ENCODE measurements around the gene THOC5. TPM values are rescaled to one million over a fixed set of nuclear protein-coding genes. Genes with fewer than 3 reads are reported as not detected.
"Not testable (repeated sequence)": the region's sequence is repeated elsewhere in the genome, so short reads cannot be mapped to it uniquely, and the experiment has no call there.

THOC5 gene
- total and polyA plus RNA-seq, 12 donors = 13.2 to 42.4 (median 27.7) TPM

- WGBS, 4 donors = 41 to 51% (median 45%) methylated on average over 4 of the region's 4 CpGs
- TF ChIP-seq, protein P1, sequence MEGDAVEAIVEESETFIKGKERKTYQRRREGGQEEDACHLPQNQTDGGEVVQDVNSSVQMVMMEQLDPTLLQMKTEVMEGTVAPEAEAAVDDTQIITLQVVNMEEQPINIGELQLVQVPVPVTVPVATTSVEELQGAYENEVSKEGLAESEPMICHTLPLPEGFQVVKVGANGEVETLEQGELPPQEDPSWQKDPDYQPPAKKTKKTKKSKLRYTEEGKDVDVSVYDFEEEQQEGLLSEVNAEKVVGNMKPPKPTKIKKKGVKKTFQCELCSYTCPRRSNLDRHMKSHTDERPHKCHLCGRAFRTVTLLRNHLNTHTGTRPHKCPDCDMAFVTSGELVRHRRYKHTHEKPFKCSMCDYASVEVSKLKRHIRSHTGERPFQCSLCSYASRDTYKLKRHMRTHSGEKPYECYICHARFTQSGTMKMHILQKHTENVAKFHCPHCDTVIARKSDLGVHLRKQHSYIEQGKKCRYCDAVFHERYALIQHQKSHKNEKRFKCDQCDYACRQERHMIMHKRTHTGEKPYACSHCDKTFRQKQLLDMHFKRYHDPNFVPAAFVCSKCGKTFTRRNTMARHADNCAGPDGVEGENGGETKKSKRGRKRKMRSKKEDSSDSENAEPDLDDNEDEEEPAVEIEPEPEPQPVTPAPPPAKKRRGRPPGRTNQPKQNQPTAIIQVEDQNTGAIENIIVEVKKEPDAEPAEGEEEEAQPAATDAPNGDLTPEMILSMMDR (IDR thresholded peaks at IDR 0.05) = no peak
- TF ChIP-seq POLR2A (IDR thresholded peaks at IDR 0.05) = no peak
- Histone ChIP-seq H3K4me3 (no peak overlapping the region), H3K27ac (peak overlapping the region in 4 of 5 donors; percentile 73 to 86 (median 83)), H3K4me1 (replicated peaks in 1 of 2) (peaks cover 9 to 12% of the 10 kb centered on the region in 2 donors), H3K36me3 (replicated peaks in 1 of 2) (peaks cover 0 to 35% of the 10 kb centered on the region in 2 donors), H3K27me3 (no peaks in the 10 kb centered on the region), H3K9me3 (replicated peaks in 1 of 3) (no peaks in the 10 kb centered on the region)
- DNase-seq = peak; percentile 36 to 79 (median 56)
- intact Hi-C loops (cut with DNase I) = no loop called here
Measured at GRCh38 chr22:29555065-29555644, 1.6 kb upstream of the THOC5 start.

DNA sequence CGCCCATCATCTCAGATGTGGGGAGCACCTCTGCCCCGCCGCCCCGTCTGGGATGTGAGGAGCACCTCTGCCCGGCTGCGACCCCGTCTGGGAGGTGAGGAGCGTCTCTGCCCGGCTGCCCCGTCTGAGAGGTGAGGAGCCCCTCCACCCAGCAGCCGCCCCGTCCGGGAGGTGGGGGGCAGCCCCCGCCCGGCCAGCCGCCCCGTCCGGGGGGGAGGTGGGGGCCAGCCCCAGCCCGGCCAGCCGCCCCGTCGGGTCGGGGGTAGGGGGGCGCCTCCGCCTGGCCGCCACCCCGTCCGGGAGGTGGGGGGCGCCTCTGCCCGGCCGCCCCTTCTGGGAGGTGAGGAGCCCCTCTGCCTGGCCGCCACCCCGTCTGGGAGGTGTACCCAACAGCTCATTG lies 1.2 kb downstream of the THOC5 start:
- 91 to 97% (median 94%) methylated on average over 16 to 33 of the region's 33 CpGs; no CpG with 5 or more reads in 1 of the 4 donors for WGBS, 4 donors
- H3K27me3 ChIP-seq; H3K27ac ChIP-seq; DNase-seq; H3K9me3 ChIP-seq (replicated peaks in 1 of 3); intact Hi-C loops (cut with DNase I); H3K4me3 ChIP-seq: not testable (repeated sequence)
- H3K4me1 ChIP-seq (replicated peaks in 1 of 2) = peaks cover 9 to 12% of the 10 kb centered on the region in 2 donors
- peaks cover 0 to 36% of the 10 kb centered on the region in 2 donors for H3K36me3 ChIP-seq (replicated peaks in 1 of 2)

DNA sequence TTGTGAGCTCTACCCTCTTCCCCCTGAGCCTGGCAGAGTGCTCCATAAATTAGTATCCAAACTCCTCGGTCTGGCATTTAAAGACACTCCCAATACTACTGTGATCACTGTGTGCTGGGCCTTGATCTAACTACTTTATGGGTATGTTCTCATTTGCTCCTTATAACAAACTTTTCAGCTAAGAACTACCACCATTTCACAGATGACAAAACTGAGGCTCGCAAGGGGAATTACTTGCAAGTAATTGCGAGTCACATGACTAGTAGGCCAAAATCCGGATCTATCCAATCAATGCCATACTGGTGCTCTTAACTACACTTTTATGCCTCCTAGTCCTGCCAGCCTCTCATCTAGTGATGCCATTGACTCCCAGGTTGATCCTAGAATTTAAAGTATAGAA lies 3.6 kb downstream of the THOC5 start:
- no peak for TF ChIP-seq POLR2A (IDR thresholded peaks at IDR 0.05)
- TF ChIP-seq, protein P1 (IDR thresholded peaks at IDR 0.05) = no peak
- intact Hi-C loops (cut with DNase I) = no loop called here

DNA sequence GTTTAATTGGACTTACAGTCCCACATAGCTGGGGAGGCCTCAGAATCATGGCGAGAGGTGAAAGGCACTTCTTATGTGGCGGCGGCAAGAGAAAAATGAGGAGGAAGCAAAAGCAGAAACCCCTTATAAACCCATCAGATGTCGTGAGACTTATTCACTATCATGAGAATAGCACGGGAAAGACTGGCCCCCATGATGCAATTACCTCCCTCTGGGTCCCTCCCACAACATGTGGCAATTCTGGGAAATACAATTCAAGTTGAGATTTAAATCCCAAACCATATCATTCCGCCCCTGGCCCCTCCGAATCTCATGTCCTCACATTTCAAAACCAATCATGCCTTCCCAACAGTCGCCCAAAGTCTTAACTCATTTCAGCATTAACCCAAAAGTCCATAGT lies 8.5 kb downstream of the THOC5 start:
- WGBS, 4 donors = 89 to 91% (median 90%) methylated on average over 8 of the region's 8 CpGs
- H3K4me3 ChIP-seq; H3K27me3 ChIP-seq; H3K9me3 ChIP-seq (replicated peaks in 1 of 3); intact Hi-C loops (cut with DNase I); DNase-seq; H3K27ac ChIP-seq; H3K4me1 ChIP-seq (replicated peaks in 1 of 2): not testable (repeated sequence)
- peaks cover 0 to 55% of the 10 kb centered on the region in 2 donors for H3K36me3 ChIP-seq (replicated peaks in 1 of 2)

More for the DNA sequence above, 3.6 kb downstream of the THOC5 start:
- H3K36me3 ChIP-seq (replicated peaks in 1 of 2) = peaks cover 0 to 22% of the 10 kb centered on the region in 2 donors
- no peak overlapping the region for H3K27ac ChIP-seq
- no peak for DNase-seq
- no peak overlapping the region for H3K4me3 ChIP-seq
- H3K27me3 ChIP-seq = no peaks in the 10 kb centered on the region
- H3K9me3 ChIP-seq (replicated peaks in 1 of 3) = no peaks in the 10 kb centered on the region
- 91 to 95% (median 94%) methylated on average over 4 of the region's 4 CpGs for WGBS, 4 donors
- H3K4me1 ChIP-seq (replicated peaks in 1 of 2) = peaks cover 9 to 12% of the 10 kb centered on the region in 2 donors

- Histone ChIP-seq H3K27me3 (no peaks in the 10 kb centered on the region), H3K4me3 (no peak overlapping the region), H3K36me3 (replicated peaks in 1 of 2) (peaks cover 0 to 65% of the 10 kb centered on the region in 2 donors), H3K27ac (no peak overlapping the region), H3K9me3 (replicated peaks in 1 of 3) (no peaks in the 10 kb centered on the region), H3K4me1 (replicated peaks in 1 of 2) (no peaks in the 10 kb centered on the region)
- DNase-seq = peak in 1 of 7 donors; percentile 3
- intact Hi-C loops (cut with DNase I) = no loop called here
- TF ChIP-seq, protein P1 (IDR thresholded peaks at IDR 0.05) = no peak
- no peak for TF ChIP-seq POLR2A (IDR thresholded peaks at IDR 0.05)
- 61 to 81% (median 78%) methylated on average over 1 of the region's 1 CpG for WGBS, 4 donors
Measured at GRCh38 chr22:29541845-29542244, 11.7 kb downstream of the THOC5 start.

Data from adrenal gland (tissue), 12 donors.